Measurements from ENCODE around the gene PTEN.

The PTEN gene

DNA sequence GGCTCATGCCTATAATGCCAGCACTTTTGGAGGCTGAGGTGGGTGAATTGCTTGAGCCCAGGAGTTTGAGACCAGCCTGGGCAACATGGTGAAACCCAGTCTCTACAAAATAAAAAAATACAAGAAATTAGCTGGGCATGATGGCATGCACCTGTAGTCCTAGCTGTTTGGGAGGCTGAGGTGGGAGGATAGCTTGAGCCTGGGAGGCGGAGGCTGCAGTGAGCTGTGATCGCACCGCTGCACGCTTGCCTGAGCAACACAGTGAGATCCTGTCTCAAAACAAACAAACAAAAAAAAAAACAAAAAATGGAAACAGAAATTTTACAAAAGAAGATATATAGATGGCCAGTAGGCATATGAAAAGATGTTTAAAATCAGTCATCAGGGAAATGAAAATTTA is 57.1 kb downstream of the PTEN start:
- DNase-seq (ENCODE audit: low spot score): no peak

DNA sequence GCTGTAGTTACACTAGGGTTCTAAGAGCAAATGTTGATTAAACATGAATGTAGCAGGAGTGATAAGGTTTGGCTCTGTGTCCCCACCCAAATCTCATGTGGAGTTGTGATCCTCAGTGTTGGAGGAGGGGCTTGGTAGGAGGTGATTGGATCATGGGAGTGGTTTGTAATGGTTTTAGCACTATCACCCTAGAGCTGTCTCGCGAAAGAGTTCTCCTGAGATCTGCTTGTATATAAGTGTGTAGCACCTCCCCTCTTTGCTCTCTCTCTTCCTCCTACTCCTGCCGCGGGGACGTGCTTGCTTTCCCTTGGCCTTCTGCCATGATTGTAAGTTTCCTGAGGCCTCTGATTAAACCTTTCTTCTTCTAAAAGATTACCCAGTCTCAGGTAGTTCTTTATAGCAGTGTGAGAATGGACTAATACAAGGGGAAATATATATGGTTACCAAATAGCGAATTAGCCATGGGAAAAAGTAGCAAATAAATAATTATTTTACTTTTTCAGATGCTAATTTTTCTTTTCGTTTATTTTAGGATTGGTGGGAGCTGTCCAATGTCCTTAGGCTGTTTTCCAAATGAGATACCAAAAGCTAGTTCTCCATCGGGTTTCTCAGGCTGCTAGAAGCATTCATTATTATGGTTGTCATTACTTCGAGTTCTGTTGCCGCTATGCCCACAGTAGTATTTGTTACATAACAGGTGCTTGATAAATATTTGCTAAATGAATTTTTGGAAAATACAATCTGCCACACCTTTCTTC is 58.7 kb downstream of the PTEN start:
- no peak for DNase-seq (ENCODE audit: low spot score)

DNA sequence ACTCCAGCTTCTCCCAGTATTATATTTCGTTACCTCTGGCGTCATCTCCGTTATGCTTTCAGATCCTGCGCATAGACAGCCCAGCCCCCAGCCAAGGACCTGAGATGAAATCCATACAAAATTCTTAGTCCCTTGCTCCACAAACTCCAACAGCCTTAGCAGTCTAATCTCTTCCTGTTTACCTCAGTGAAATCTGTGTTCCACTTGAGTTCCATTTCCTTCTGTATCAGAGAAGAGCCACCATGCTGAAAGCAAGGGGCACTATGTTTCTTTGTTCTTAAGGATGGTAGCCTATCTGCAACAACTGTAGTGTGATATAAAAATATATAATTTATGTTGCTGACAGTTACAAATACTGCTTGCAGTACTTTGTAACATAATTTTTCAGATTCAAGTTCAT is 59.8 kb downstream of the PTEN start:
- no peak for DNase-seq (ENCODE audit: low spot score)

DNA sequence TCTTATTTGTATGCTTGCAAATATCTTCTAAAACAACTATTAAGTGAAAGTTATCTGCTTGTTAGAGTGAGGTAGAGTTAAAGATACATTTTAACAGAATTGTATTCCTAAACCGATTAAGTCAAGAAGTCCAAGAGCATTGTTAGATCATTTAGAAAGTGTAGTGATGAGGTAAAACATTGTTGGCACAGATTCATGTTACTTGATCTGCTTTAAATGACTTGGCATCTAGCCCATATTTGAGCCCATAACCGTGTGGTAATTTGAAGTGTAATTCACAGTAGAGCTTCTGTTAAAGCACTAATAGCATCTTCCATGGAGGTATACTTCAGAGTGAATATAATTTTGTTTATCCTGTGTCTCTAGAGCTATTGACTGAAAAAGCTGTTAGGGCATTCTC is 62.1 kb downstream of the PTEN start:
- DNase-seq (ENCODE audit: low spot score): no peak

DNA sequence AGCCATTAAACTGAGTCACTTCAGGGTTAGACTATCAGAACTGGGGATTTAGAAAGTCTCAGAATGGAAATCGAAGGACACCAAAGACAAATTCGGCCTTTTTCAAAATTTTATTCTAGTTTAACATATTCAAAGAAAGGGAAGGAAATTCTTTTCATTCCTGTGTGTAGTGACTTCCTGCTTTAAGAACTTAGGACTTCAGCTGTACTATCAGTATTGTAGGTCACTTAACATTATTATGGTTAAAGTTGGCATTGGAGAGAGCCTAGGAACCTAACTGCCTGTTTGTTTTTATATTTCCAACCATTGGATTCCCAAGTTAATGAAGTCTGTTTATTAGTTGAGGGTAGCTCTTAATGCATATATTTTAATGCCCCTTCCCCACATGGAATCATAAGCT is 63.7 kb downstream of the PTEN start:
- DNase-seq (ENCODE audit: low spot score): no peak

DNA sequence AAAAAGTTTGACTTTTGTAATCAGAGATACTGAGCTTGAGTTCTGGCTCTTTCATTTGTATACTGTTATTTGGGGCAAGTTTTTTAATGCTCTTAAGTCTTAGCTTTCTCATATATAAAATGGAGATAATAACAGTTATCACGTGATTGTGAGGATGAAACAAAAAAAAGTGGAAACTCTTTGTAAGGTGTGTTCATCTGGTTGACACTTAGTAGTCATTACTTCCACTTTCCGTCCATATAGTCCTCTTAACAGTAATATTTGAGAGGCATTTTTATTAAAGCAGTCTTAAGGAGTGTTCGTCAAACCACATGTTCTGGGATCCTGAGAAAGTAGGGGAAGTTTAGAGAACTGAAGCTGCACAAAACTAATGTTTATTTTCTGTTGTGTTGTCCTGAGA is 65.6 kb downstream of the PTEN start:
- no peak for DNase-seq (ENCODE audit: low spot score)

DNA sequence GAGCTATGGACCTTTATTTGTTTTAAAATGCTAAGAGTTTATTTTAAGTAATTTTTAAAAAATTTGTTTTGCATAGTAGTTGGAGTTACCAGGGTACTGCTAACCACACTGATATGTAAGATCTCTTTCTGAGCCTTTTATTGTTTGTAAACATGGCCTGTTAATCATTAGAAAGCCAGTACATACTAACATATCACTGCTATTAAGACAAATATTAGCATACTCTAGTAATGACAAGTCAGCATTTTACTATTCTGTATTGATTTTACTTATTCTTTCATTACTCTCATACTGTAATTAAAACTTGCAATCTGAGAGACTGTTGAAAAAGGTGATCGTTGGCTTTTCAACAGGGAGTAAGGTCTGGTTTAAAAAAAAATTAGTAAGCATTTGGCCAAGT is 66.7 kb downstream of the PTEN start:
- no peak for DNase-seq (ENCODE audit: low spot score)

DNA sequence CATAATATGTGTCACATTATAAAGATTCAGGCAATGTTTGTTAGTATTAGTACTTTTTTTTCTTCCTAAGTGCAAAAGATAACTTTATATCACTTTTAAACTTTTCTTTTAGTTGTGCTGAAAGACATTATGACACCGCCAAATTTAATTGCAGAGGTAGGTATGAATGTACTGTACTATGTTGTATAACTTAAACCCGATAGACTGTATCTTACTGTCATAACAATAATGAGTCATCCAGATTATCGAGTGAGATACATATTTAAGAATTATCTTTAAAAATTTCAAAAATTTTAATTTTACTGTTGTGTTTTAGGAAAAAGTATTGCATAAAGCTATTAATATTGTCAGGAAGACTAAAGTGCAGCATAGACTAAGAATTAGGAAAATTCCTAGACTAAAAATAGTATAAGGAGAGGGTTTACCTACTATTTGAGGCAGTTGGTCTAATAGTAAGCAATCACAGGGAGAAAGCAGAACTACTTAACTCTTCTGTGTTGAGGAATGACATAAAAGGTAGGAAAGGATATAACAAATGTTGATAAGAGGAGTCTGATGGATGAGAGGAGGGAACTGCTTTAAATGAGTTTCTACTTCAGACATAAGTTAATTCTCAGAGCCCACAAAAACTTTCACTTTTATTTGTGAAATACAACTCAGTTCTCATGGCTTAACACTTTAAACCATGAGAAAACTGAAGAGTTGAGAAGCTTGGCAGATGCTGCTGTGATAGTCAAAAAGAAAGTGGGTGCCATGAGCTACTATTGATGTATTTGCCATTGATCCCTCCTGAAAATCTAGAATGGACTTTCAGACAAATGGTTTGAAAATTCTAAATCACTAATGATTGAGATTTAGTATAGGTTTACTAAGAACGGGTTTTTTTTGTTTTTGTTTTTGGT is 67.8 kb downstream of the PTEN start:
- DNase-seq (ENCODE audit: low spot score): no peak

DNA sequence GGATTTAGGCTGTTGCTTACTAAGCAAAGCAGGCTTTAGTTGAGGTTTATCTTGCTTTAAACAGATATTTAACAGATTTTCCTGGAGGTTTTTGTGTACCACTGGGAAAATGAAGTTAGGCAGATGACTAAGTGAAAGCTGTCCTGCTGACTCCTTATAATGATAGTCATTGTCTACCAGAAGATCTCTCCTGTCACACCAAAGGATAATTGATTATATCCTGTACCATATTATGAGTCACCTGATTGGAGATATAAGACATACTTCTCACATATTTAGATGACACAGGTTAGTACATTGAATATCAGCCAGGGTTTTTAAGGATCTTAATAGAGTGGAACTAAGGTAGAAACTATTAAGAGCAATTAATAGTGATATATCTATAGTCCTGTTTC is 68.4 kb downstream of the PTEN start:
- no peak for DNase-seq (ENCODE audit: low spot score)

DNA sequence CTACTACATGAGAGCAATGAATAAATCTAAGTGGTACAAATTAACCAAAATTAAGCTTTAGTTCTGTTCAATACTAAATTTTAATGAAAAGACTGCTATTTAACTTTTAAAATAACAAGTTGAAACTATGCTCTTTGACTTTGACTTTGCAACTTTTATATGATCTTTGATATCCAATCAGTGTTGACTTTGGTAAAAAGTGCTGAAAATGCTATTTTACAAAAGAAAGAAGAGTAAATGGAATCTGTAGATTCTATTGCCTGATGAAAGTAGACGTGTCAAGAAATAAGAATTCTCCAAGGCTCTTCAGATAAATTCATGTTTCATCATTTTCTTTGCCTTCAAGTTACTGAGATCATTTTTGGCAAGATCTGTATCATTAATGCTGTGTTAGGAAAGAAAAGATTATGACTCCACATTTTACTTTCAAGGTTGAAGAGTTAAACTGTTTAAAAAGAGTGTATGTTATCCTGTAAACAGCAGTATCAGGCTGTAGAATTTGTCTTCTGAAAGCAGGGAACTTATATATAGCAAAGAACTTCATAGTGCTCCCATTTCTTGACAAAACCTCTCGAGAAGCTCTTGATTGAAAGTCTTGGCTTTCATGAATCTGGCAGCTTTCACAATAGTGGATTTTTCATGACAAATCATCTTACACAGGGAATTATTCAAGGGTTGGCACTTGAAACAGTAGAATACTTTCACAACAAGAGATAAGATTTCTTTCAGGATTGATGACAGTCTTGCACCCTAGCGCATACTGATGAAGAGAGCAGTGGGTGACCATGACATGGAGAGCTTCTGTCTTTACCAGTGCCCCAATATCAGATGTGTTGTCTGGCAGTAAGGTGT is 72.1 kb downstream of the PTEN start:
- no peak for DNase-seq (ENCODE audit: low spot score)

DNA sequence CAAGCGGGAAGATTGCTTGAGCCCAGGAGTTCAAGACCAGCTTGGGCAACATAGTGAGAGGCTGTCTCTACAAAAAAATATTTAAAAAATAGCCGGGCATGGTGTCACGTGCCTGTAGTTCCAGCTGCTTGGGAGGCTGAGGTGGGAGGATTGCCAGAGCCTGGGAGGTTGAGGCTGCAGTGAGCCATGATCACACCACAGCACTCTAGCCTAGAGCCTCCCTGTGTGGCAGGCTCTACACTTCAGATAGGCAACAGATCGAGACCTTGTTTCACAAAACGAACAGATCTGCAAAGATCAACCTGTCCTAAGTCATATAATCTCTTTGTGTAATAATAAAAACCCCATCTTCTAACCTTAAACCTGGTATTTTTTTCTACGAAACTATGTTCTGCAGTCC is 76.8 kb downstream of the PTEN start:
- DNase-seq (ENCODE audit: low spot score): no peak

DNA sequence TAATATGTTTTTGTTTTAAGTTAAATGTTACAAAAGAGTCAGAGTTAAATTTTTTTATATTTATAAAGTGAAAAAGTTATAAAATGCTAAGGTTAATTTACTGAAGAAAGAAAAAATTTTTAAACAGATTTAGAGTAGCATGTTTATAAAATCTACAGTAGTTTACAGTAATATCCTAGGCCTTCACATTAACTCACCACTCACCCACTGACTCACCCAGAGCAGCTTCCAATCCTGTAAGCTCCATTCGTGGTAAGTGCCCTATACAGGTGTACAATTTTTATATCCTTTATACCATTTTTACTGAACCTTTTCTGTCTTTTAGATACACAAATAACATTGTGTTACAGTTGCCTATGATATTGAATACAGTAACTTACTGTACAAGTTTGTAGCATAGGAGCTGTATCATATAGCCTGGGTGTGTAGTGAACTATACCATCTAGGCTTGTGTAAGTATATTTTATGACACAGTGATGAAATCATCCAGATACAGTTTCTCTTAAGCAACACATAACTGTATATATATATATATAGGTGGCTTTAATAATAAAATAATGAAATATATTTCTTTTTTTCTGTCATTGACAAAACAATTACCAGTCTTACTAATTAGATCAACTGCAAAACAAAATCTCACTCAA is 79.6 kb downstream of the PTEN start:
- DNase-seq (ENCODE audit: low spot score): no peak

DNA sequence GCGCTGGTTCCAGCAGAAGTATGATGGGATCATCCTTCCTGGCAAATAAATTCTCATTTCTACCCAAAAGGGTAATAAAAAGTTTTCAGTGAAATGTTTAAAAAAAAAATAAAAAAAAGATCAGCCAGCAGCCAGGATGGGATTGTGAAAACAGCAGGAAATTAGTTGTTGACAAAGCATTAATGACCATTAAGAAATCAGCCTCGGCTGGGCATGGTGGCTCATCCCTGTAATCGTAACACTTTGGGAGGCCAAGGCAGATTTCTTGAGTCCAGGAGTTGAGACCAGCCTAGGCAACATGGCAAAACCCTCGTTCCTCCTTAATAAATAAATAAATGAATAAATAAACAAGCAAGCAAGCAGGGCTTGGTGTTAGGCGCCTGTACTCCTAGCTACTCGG is 82.6 kb downstream of the PTEN start:
- DNase-seq (ENCODE audit: low spot score): no peak

DNA sequence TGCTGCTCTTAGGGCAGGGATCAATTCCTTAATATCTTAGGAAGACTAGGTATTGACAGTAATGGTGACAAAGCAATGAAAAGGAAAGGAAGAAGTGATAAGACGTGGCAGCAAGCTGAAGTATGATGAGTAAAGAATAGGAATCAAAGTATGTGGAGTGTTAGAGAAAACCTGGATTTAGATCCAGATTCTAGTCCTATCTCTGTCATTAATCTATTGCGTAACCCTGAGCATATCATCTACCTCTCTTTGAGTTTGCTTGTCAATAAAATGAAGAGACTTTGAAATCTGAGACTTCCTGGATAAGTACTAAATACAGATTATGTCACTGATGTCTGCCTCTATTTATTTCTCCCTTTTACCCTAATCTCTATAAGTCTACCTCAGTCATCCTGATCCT is 89.2 kb downstream of the PTEN start:
- no peak for DNase-seq (ENCODE audit: low spot score)

DNA sequence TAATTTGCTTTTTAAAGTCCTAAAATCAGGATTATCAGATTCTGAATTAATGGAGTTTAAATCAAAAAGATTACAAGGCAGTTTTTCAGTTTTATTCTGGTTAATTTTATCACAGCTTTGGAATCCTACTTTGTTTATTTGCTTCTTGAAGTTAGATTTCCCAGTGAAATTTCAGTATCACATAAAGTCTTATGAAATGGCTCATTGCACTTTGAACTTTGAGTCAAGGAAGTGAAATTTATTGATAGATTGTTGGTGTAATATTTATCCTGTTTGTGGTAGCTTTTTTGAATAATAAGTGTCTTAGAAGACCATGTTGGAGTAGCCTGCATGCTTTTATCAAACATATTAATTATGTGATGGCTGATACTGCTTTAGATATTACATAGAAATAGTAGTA is 92.6 kb downstream of the PTEN start:
- DNase-seq (ENCODE audit: low spot score): no peak

DNA sequence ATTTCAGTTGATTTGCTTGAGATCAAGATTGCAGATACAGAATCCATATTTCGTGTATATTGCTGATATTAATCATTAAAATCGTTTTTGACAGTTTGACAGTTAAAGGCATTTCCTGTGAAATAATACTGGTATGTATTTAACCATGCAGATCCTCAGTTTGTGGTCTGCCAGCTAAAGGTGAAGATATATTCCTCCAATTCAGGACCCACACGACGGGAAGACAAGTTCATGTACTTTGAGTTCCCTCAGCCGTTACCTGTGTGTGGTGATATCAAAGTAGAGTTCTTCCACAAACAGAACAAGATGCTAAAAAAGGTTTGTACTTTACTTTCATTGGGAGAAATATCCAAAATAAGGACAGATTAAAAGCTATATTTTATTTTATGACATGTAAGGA is 94.3 kb downstream of the PTEN start:
- no peak for DNase-seq (ENCODE audit: low spot score)

DNA sequence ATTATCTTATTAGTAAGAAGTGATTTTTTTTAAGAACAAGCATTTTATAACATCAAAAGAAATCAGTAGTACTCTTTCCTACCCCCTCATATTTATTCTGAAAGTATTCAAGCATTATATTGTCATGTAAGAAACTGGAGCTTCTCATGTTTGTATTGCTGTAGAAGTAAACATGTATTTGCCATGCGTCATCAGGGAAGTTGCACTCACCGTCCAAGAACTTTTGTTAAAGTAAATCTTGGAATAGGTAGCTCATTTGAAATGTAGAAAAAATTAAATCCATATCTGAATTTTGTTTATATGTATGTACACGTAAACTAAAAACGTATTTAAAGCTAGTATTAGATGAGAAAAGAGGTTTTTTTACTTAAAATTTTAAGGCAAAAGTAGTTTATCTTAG is 96.8 kb downstream of the PTEN start:
- no peak for DNase-seq (ENCODE audit: low spot score)

DNA sequence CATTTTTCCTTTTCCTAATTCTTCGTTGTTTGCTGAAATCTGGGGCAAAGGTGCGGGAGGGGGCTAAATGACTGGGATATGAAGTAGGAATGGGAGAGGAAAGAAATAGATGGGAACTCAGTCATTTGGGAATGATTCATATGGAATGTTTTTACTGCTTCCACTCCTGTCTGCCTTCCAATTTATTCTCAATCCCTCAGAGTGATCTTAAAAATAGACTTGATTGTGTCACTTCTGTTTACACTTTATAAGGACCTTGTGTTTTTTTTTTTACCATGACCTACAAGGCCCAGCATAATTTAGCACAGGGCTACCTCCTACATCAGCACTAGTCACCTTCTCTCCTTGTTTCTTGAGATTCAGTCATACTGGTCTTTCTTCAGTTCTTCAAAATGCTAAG is 97.9 kb downstream of the PTEN start:
- no peak for DNase-seq (ENCODE audit: low spot score)

DNA sequence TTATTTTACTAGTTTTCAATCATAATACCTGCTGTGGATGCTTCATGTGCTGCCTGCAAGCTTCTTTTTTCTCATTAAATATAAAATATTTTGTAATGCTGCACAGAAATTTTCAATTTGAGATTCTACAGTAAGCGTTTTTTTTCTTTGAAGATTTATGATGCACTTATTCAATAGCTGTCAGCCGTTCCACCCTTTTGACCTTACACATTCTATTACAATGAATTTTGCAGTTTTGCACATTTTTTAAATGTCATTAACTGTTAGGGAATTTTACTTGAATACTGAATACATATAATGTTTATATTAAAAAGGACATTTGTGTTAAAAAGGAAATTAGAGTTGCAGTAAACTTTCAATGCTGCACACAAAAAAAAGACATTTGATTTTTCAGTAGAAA is 103.0 kb downstream of the PTEN start:
- no peak for DNase-seq (ENCODE audit: low spot score)

DNA sequence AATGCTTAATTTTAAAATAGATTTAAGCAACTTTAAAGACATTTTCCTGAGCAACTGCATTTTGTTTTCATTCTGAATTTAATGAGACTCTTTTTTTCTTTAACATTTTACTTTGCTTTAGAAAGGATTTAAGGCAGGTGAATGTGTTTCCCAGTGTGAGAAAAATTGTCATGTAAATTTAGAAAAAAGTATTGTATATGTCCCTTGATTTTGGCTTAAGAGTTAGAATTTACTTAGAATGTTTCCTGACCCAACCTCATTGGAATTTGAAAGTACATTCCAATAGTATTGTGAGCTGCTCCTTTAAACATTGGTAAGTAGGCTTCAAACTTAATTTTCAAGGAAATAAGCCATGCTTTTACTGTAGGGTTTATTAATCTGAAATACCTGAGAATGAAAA is 110.2 kb downstream of the PTEN start:
- DNase-seq (ENCODE audit: low spot score): no peak

DNA sequence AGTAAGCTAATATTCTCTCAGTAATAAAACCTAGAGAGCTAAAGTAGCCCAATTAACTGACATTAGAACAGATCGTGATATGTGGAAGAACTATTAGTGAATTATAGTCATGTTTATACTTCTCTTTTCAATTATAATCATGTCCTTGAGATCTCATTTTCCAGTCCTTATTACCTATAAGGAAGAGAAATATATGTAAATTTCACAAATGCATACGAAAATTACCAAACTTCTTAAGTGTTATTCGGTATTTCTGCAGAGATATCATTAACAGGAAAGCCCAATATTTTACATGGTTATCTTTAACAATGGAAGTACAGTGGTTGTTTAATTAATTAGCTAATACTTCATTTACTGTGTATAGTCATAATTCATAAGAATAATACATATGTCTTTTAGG is 110.7 kb downstream of the PTEN start:
- no peak for DNase-seq (ENCODE audit: low spot score)

DNA sequence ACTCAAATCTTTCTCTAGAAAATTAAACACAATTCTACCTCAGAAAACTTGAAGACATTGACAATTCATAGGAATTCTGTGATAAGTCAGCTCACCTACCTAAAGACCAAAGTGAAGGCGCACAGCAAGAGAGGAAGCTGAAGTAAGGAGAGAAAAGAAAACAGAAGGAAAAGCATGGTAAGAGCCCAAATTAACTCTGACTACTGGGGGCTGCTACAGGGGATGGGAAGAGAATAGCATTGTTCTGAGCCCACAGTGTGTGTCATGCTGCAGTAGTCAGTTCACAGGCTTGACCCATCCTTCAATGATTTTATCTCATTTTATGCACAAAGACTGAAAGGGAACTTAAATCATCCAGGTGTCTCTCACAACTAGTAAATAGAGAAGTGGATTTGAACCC is 111.3 kb downstream of the PTEN start:
- DNase-seq (ENCODE audit: low spot score): no peak
